K562 (cell line): ENCODE data around the gene GEMIN8. TPM values are rescaled to one million over a fixed set of nuclear protein-coding genes. Genes with fewer than 3 reads are reported as not detected.

Experiments
- AFF4 ChIP-seq: sonication (generic); formaldehyde crosslinking; IDR thresholded peaks from 2 replicates; pipeline ENCODE4 v1.8.0; 2023; ENCODE audit warnings: mild to moderate bottlenecking, missing genetic modification reagents
- ATF7 ChIP-seq: fragments of 450-650 bp; IDR thresholded peaks from 2 replicates; pipeline ENCODE4 v1.7.1; 2014; ENCODE audit warnings: mild to moderate bottlenecking, moderate library complexity
- BHLHE40 ChIP-seq: IDR thresholded peaks from 2 replicates; pipeline ENCODE4 v1.6.1; 2011; ENCODE audit warnings: low read length, improper control_type of control experiment
- BMI1 ChIP-seq: fragments of 150-350 bp; IDR thresholded peaks from 2 replicates; pipeline ENCODE4 v1.6.1; 2014; ENCODE audit warnings: low read length
- E2F3 ChIP-seq: fragments of 250-450 bp; sonication (Bioruptor Pico); IDR thresholded peaks from 2 replicates; pipeline ENCODE4 v1.4.0; 2020; ENCODE audit warnings: mild to moderate bottlenecking
- FOSL1 ChIP-seq: fragments of 200-800 bp; sonication (Bioruptor generic); conservative IDR thresholded peaks from 2 replicates; pipeline ENCODE4 v1.6.1; 2016; ENCODE audit warnings: missing genetic modification characterization, missing compliant biosample characterization
- FUS ChIP-seq: fragments of 200-400 bp; formaldehyde crosslinking; optimal IDR thresholded peaks from 2 replicates; pipeline ENCODE3; 2017; ENCODE audit warnings: low read depth, low read length
- HES1 ChIP-seq: fragments of 450-650 bp; IDR thresholded peaks from 2 replicates; pipeline ENCODE4 v1.6.1; 2016; ENCODE audit warnings: low read depth, mild to moderate bottlenecking, moderate library complexity
- MYC ChIP-seq, 2 experiments: fragments of 250-450 bp in 1 of 2; sonication (Bioruptor Pico) in 1 of 2; IDR thresholded peaks; 2 replicates each; pipeline versions ENCODE4 v1.5.1 to v1.6.1; 2012 to 2021; ENCODE audit warnings: low read depth in 2 of 2, borderline replicate concordance in 1 of 2, improper control_type of control experiment in 1 of 2, low read length in 1 of 2, mild to moderate bottlenecking in 1 of 2, moderate library complexity in 1 of 2
- NELFE ChIP-seq: IDR thresholded peaks from 2 replicates; pipeline ENCODE4 v1.6.1; 2011; ENCODE audit warnings: mild to moderate bottlenecking; ENCODE audit not compliant: insufficient read depth, insufficient read length
- NFATC3 ChIP-seq: fragments of 450-650 bp; IDR thresholded peaks from 2 replicates; pipeline ENCODE4 v1.6.1; 2017; ENCODE audit warnings: mild to moderate bottlenecking
- NR2C2 ChIP-seq, 2 experiments: fragments of 200-800 bp in 1 of 2; sonication (Bioruptor generic) in 1 of 2; sonication (generic) in 1 of 2; formaldehyde crosslinking in 1 of 2; IDR thresholded peaks; 2 replicates each; pipeline versions ENCODE4 v1.6.1 to v1.8.0; 2016 to 2022; ENCODE audit warnings: mild to moderate bottlenecking in 1 of 2, missing compliant biosample characterization in 1 of 2, missing genetic modification characterization in 1 of 2, missing genetic modification reagents in 1 of 2
- PML ChIP-seq: IDR thresholded peaks from 2 replicates; pipeline ENCODE4 v1.6.1; 2012; ENCODE audit warnings: low read length, inconsistent platforms
- POLR2H ChIP-seq: IDR thresholded peaks from 2 replicates; pipeline ENCODE4 v1.6.1; 2016; ENCODE audit warnings: missing genetic modification characterization, low read depth, mild to moderate bottlenecking, control low read depth, missing compliant biosample characterization, moderate library complexity
- SIN3B ChIP-seq: fragments of 450-650 bp; IDR thresholded peaks from 2 replicates; pipeline ENCODE4 v1.6.1; 2017; ENCODE audit warnings: low read depth, mild to moderate bottlenecking, moderate library complexity
- SMARCC2 ChIP-seq: fragments of 450-650 bp; IDR thresholded peaks from 2 replicates; pipeline ENCODE4 v1.6.1; 2017; ENCODE audit warnings: antibody characterized with exemption, moderate library complexity, mild to moderate bottlenecking, low read depth
- SOX6 ChIP-seq: fragments of 450-650 bp; IDR thresholded peaks from 2 replicates; pipeline ENCODE4 v1.6.1; 2014; ENCODE audit warnings: mild to moderate bottlenecking
- SREBF1 ChIP-seq: fragments of 150-350 bp; IDR thresholded peaks from 2 replicates; pipeline ENCODE4 v1.6.1; 2014; ENCODE audit warnings: antibody characterized with exemption, low read depth, low read length, borderline replicate concordance
- SRSF9 ChIP-seq: fragments of 200-400 bp; formaldehyde crosslinking; IDR thresholded peaks from 2 replicates; pipeline ENCODE4 v1.6.1; 2017; ENCODE audit warnings: low read depth, low read length, borderline replicate concordance
- TAF7 ChIP-seq: fragments of 450-650 bp; IDR thresholded peaks from 2 replicates; pipeline ENCODE4 v1.6.1; 2016; ENCODE audit warnings: missing genetic modification characterization, missing compliant biosample characterization
- THRAP3 ChIP-seq: fragments of 450-650 bp; IDR thresholded peaks from 2 replicates; pipeline ENCODE4 v1.6.1; 2016; ENCODE audit warnings: mild to moderate bottlenecking, inconsistent platforms, borderline replicate concordance
- ZBTB33 ChIP-seq: sonication (generic); formaldehyde crosslinking; IDR thresholded peaks from 2 replicates; pipeline ENCODE4 v1.8.1; 2023; ENCODE audit warnings: mild to moderate bottlenecking, missing genetic modification reagents
- ZBTB7A ChIP-seq: IDR thresholded peaks from 2 replicates; pipeline ENCODE4 v1.6.1; 2011; ENCODE audit warnings: low read depth, mild to moderate bottlenecking, low read length, moderate library complexity, borderline replicate concordance; ENCODE audit not compliant: control insufficient read depth
- ZNF75A ChIP-seq: fragments of 450-650 bp; formaldehyde crosslinking; IDR thresholded peaks from 2 replicates; pipeline ENCODE4 v1.4.0; 2020; ENCODE audit warnings: mild to moderate bottlenecking
- ZSCAN29 ChIP-seq: fragments of 450-650 bp; IDR thresholded peaks from 2 replicates; pipeline ENCODE4 v1.6.1; 2017
- polyA plus RNA-seq, 8 experiments: library from polyadenylated mRNA; depleted of rRNA in 4 of 8; stranded (reverse) in 5 of 8; unstranded in 3 of 8; fragments of >200 nt; fragmentation: Nextera tagmentation in 2 of 8; fragmentation: Illumina TruSeq in 1 of 8; extraction: Ambion mirVana in 2 of 8; extraction: Trizol in 1 of 8; gene quantifications; 2 replicates each; pipeline versions ENCODE4 v1.2.1 to v1.2.3, GENCODE V29; 2011 to 2014; ENCODE audit warnings: inconsistent platforms in 1 of 8, missing spikeins in 1 of 8
- total RNA-seq, 7 experiments: library from RNA; depleted of rRNA in 6 of 7; stranded (reverse); fragments of >200 nt in 6 of 7; fragmentation: Illumina TruSeq in 2 of 7; extraction: Trizol in 2 of 7; gene quantifications; 2 replicates each; pipeline versions ENCODE4 v1.2.1 to v1.2.3, GENCODE V29; 2011 to 2021; ENCODE audit warnings: low replicate concordance in 1 of 7

The GEMIN8 gene
- total and polyA plus RNA-seq, 9 of the 15 experiments (the other 6 are each of a cell fraction or from before 2014, with no cell fraction given), result 10.9 to 29.1 (median 16.9) TPM

- TF ChIP-seq ZBTB33 (CRISPR knock-in tag) (no peak), ZNF75A (no peak), HES1 (no peak), SIN3B (no peak), SREBF1 (no peak), SMARCC2 (no peak), ZBTB7A (no peak), TAF7 (tag) (no peak), MYC (IDR thresholded peaks at IDR 0.05; ENCODE audit: low read depth, low read length) (no peak), MYC (CRISPR knock-in tag; IDR thresholded peaks at IDR 0.05; ENCODE audit: borderline replicate concordance, low read depth) (no peak), PML (no peak), ZSCAN29 (no peak), SRSF9 (no peak), BMI1 (no peak), NFATC3 (no peak), THRAP3 (no peak), FOSL1 (tag) (peak; percentile 50; the same call in 1 of the 2 replicates), FUS (no peak), SOX6 (no peak), AFF4 (CRISPR knock-in tag) (no peak), NELFE (no peak), ATF7 (peak; percentile 35; the same call in 1 of the 2 replicates), NR2C2 (CRISPR knock-in tag; IDR thresholded peaks at IDR 0.05) (no peak), NR2C2 (tag; IDR thresholded peaks at IDR 0.05) (0 out of 2 replicates have a peak, but pooled peaks have one; percentile 17), BHLHE40 (no peak), E2F3 (CRISPR knock-in tag) (no peak), POLR2H (tag) (no peak)
These were observed 2.1 kb downstream of the GEMIN8 start (continued) for GRCh38 chrX:14027511-14028019.
